H1 (cell line): Measurements from ENCODE around the gene DOCK6. TPM values are rescaled to one million over a fixed set of nuclear protein-coding genes. Genes with fewer than 3 reads are reported as not detected.

Experiments
- CTCF ChIA-PET: fragments of 300-600 bp; sonication (Branson Sonifier 250); formaldehyde crosslinking; loops from one replicate; lab custom pipeline; 2021; ENCODE audit not compliant: partially characterized antibody; lab: Charles Lee
- POLR2A ChIA-PET: fragments of 300-600 bp; sonication (Branson Sonifier 250); formaldehyde crosslinking; loops from one replicate; lab custom pipeline; 2021; ENCODE audit warnings: inconsistent platforms; ENCODE audit not compliant: partially characterized antibody; lab: Charles Lee
- DNase-seq, 2 experiments: peaks; one replicate each; pipeline versions ENCODE4 v3.0.0 to v3.0.0-alpha.2; 2010 to 2022; ENCODE audit warnings: low spot score in 2 of 2, low read depth in 1 of 2, mixed read lengths in 1 of 2
- FAIRE-seq: peaks from 2 replicates; lab custom pipeline; 2011; peaks lifted over from hg19 to GRCh38; lab: Jason Lieb, UNC
- H2AFZ ChIP-seq: 2 replicates; pipeline ENCODE4 v1.8.1; 2012; ENCODE audit warnings: low read length, inconsistent platforms
- H2AK5ac ChIP-seq: 2 replicates; pipeline ENCODE4 v1.6.1; 2013; ENCODE audit warnings: low read depth, low read length
- H2BK120ac ChIP-seq: replicated peaks from 2 replicates; pipeline ENCODE3; 2013; ENCODE audit warnings: low read depth, low read length, inconsistent platforms
- H2BK12ac ChIP-seq: 2 replicates; pipeline ENCODE4 v1.6.1; 2013; ENCODE audit warnings: low read depth, low read length
- H2BK15ac ChIP-seq: 2 replicates; pipeline ENCODE4 v1.6.1; 2013; ENCODE audit warnings: low read length
- H2BK20ac ChIP-seq: 2 replicates; pipeline ENCODE4 v1.6.1; 2013; ENCODE audit warnings: low read length
- H2BK5ac ChIP-seq: 2 replicates; pipeline ENCODE4 v1.6.1; 2013; ENCODE audit warnings: low read depth, low read length
- H3K14ac ChIP-seq: 2 replicates; pipeline ENCODE4 v1.6.1; 2013; ENCODE audit warnings: inconsistent platforms; ENCODE audit not compliant: insufficient read length
- H3K18ac ChIP-seq: 2 replicates; pipeline ENCODE4 v1.6.1; 2013; ENCODE audit warnings: low read length; ENCODE audit errors: extremely low read depth
- H3K23ac ChIP-seq: 2 replicates; pipeline ENCODE4 v1.6.1; 2013; ENCODE audit warnings: inconsistent platforms; ENCODE audit not compliant: insufficient read length
- H3K23me2 ChIP-seq: 2 replicates; pipeline ENCODE4 v1.6.1; 2013; ENCODE audit warnings: low read depth, low read length
- H3K27ac ChIP-seq: 2 replicates; pipeline ENCODE4 v1.6.1; 2011; ENCODE audit warnings: low read depth, low read length, inconsistent platforms
- H3K27me3 ChIP-seq, 4 experiments: replicated peaks in 1 of 4; 1 replicate in 1 of 4; 2 replicates in 3 of 4; pipeline versions ENCODE4 v1.6.1 to v1.8.1; 2011 to 2013; ENCODE audit warnings: low read length in 3 of 4, mild to moderate bottlenecking in 3 of 4, inconsistent platforms in 2 of 4, mixed read lengths in 2 of 4, moderate library complexity in 1 of 4; ENCODE audit not compliant: control insufficient read depth in 3 of 4, insufficient read depth in 3 of 4; ENCODE audit errors: extremely low read depth in 1 of 4
- H3K36me3 ChIP-seq, 4 experiments: 2 replicates each; pipeline versions ENCODE4 v1.6.1 to v1.8.1; 2011 to 2013; ENCODE audit warnings: mild to moderate bottlenecking in 4 of 4, low read length in 3 of 4, moderate library complexity in 2 of 4, control low read depth in 1 of 4, inconsistent platforms in 1 of 4; ENCODE audit not compliant: insufficient read depth in 4 of 4, control insufficient read depth in 2 of 4
- H3K4ac ChIP-seq: replicated peaks from 2 replicates; pipeline ENCODE3; 2013; ENCODE audit warnings: low read length, low read depth, mixed read lengths, inconsistent platforms; ENCODE audit not compliant: insufficient read length
- H3K4me1 ChIP-seq, 4 experiments: replicated peaks in 1 of 4; 1 replicate in 1 of 4; 2 replicates in 3 of 4; pipeline versions ENCODE4 v1.6.1 to v1.8.1; 2011 to 2013; ENCODE audit warnings: low read length in 3 of 4, inconsistent platforms in 2 of 4, mixed read lengths in 1 of 4; ENCODE audit not compliant: insufficient read depth in 4 of 4, control insufficient read depth in 3 of 4
- H3K4me2 ChIP-seq, 2 experiments: 2 replicates each; pipeline versions ENCODE4 v1.6.1 to v1.8.1; 2011 to 2013; ENCODE audit warnings: low read depth in 2 of 2, low read length in 2 of 2, control low read depth in 1 of 2, inconsistent platforms in 1 of 2, mild to moderate bottlenecking in 1 of 2; ENCODE audit not compliant: insufficient read depth in 1 of 2
- H3K4me3 ChIP-seq, 4 experiments: fragments of 200-600, 300-600 bp in 1 of 4; sonication (generic), shearing (Covaris generic), sonication (Bioruptor Twin) in 1 of 4; 2 replicates each; pipeline versions ENCODE4 v1.5.1 to v1.8.1; 2011 to 2016; ENCODE audit warnings: low read length in 4 of 4, low read depth in 3 of 4, control low read depth in 2 of 4, inconsistent platforms in 2 of 4, mild to moderate bottlenecking in 2 of 4, mixed read lengths in 1 of 4, moderate library complexity in 1 of 4; ENCODE audit not compliant: insufficient read depth in 2 of 4; ENCODE audit errors: extremely low read depth in 1 of 4
- H3K56ac ChIP-seq: replicated peaks from 2 replicates; pipeline ENCODE3; 2013; ENCODE audit warnings: low read depth, mild to moderate bottlenecking, mixed read lengths, low read length, inconsistent platforms; ENCODE audit not compliant: insufficient read length
- H3K79me1 ChIP-seq: 2 replicates; pipeline ENCODE4 v1.6.1; 2013; ENCODE audit warnings: low read depth, low read length, control low read depth
- H3K79me2 ChIP-seq, 2 experiments: 2 replicates each; pipeline versions ENCODE4 v1.6.1 to v1.8.1; 2012 to 2013; ENCODE audit warnings: low read length in 2 of 2, mild to moderate bottlenecking in 2 of 2, inconsistent platforms in 1 of 2; ENCODE audit not compliant: insufficient read depth in 2 of 2, control insufficient read depth in 1 of 2
- H3K9ac ChIP-seq, 4 experiments: replicated peaks in 1 of 4; 1 replicate in 1 of 4; 2 replicates in 3 of 4; pipeline versions ENCODE4 v1.6.1 to v1.8.1; 2011 to 2013; ENCODE audit warnings: low read depth in 3 of 4, low read length in 3 of 4, control low read depth in 2 of 4, mild to moderate bottlenecking in 2 of 4, moderate library complexity in 2 of 4, inconsistent platforms in 1 of 4; ENCODE audit errors: extremely low read depth in 1 of 4
- H3K9me3 ChIP-seq, 2 experiments: 2 replicates each; pipeline versions ENCODE4 v1.6.1 to v1.8.1; 2012 to 2013; ENCODE audit warnings: mild to moderate bottlenecking in 2 of 2, moderate library complexity in 2 of 2, control low read depth in 1 of 2, inconsistent platforms in 1 of 2, low read depth in 1 of 2, low read length in 1 of 2, mixed read lengths in 1 of 2; ENCODE audit not compliant: insufficient read depth in 2 of 2
- H4K20me1 ChIP-seq, 2 experiments: replicated peaks in 1 of 2; 2 replicates each; pipeline versions ENCODE3 to v1.8.1; 2011 to 2013; ENCODE audit warnings: inconsistent platforms in 2 of 2, low read length in 2 of 2, mild to moderate bottlenecking in 1 of 2; ENCODE audit not compliant: insufficient read depth in 2 of 2, control insufficient read depth in 1 of 2
- H4K5ac ChIP-seq: 2 replicates; pipeline ENCODE4 v1.6.1; 2013; ENCODE audit warnings: low read length, low read depth, mixed read lengths, inconsistent platforms; ENCODE audit not compliant: insufficient read length
- H4K8ac ChIP-seq: 2 replicates; pipeline ENCODE4 v1.8.0; 2013; ENCODE audit warnings: mild to moderate bottlenecking, moderate library complexity, low read length, inconsistent platforms; ENCODE audit not compliant: insufficient read depth; ENCODE audit errors: extremely low read depth
- H4K91ac ChIP-seq: replicated peaks from 2 replicates; pipeline ENCODE3; 2013; ENCODE audit warnings: low read length, mixed read lengths, inconsistent platforms; ENCODE audit not compliant: insufficient read length
- ATF2 ChIP-seq: IDR thresholded peaks from 2 replicates; pipeline ENCODE4 v1.6.1; 2012; ENCODE audit warnings: low read length, inconsistent platforms
- EGR1 ChIP-seq: IDR thresholded peaks from 2 replicates; pipeline ENCODE4 v1.6.1; 2011; ENCODE audit warnings: low read depth, low read length, borderline replicate concordance
- FOSL1 ChIP-seq: IDR thresholded peaks from 2 replicates; pipeline ENCODE4 v1.6.1; 2011; ENCODE audit warnings: mild to moderate bottlenecking, low read depth, low read length, moderate library complexity; ENCODE audit not compliant: insufficient read depth
- GTF2F1 ChIP-seq: IDR thresholded peaks from 2 replicates; pipeline ENCODE4 v1.6.1; 2012; ENCODE audit warnings: low read depth, low read length, improper control_type of control experiment, borderline replicate concordance
- RAD21 ChIP-seq, 2 experiments: IDR thresholded peaks in 1 of 2; conservative IDR thresholded peaks in 1 of 2; 2 replicates each; pipeline ENCODE4 v1.6.1; 2011; ENCODE audit warnings: low read depth in 2 of 2, low read length in 2 of 2, improper control_type of control experiment in 1 of 2, inconsistent platforms in 1 of 2, mild to moderate bottlenecking in 1 of 2, moderate library complexity in 1 of 2
- RBBP5 ChIP-seq: IDR thresholded peaks from 2 replicates; pipeline ENCODE4 v1.7.1; 2012; ENCODE audit warnings: low read depth, mild to moderate bottlenecking, inconsistent platforms, low read length, moderate library complexity, borderline replicate concordance
- SIRT6 ChIP-seq: IDR thresholded peaks from one replicate; pipeline ENCODE4 v1.7.1; 2012; ENCODE audit warnings: low read length, inconsistent platforms
- SIX5 ChIP-seq: IDR thresholded peaks from 2 replicates; pipeline ENCODE4 v1.6.1; 2011; ENCODE audit warnings: mild to moderate bottlenecking, low read depth, low read length
- SP2 ChIP-seq: IDR thresholded peaks from 2 replicates; pipeline ENCODE4 v1.6.1; 2012; ENCODE audit warnings: mild to moderate bottlenecking, low read length, inconsistent platforms
- TAF7 ChIP-seq: optimal IDR thresholded peaks from 2 replicates; pipeline ENCODE3; 2011; ENCODE audit warnings: low read depth, mild to moderate bottlenecking, inconsistent platforms, low read length, moderate library complexity, borderline replicate concordance
- ZNF274 ChIP-seq: IDR thresholded peaks from 2 replicates; pipeline ENCODE4 v1.7.0; 2012; ENCODE audit warnings: low read length, borderline replicate concordance; ENCODE audit errors: extremely low read depth
- WGBS, 2 experiments: shearing (Covaris generic) in 1 of 2; methylation state at CpG; one replicate each; pipeline versions ENCODE4 v1.1.6 to v1.1.7; 2013 to 2015; ENCODE audit warnings: low lambda C conversion rate in 2 of 2, mixed read lengths in 2 of 2, inconsistent platforms in 1 of 2, low coverage in 1 of 2, missing lambda C conversion rate in 1 of 2; ENCODE audit not compliant: insufficient replicate concordance in 2 of 2, insufficient coverage in 1 of 2, insufficient read length in 1 of 2; ENCODE audit errors: extremely low coverage in 1 of 2, missing lambda C conversion rate in 1 of 2; 5-methylcytosine and 5-hydroxymethylcytosine counted together
- polyA plus RNA-seq, 7 experiments: library from polyadenylated mRNA; depleted of rRNA in 3 of 7; stranded (reverse) in 5 of 7; unstranded in 2 of 7; fragments of >200 nt in 5 of 7; fragments of 200-250 nt in 2 of 7; gene quantifications; 1 replicate in 5 of 7; 2 replicates in 1 of 7; 4 replicates in 1 of 7; pipeline versions ENCODE4 v1.2.1 to v1.2.3, GENCODE V29; 2011 to 2013; ENCODE audit warnings: missing spikeins in 2 of 7, mixed read lengths in 2 of 7
- total RNA-seq: library from RNA; stranded (reverse); fragmentation: NEBNext Ultra II Directional; extraction: Animal tissue kit (Norgen Biotek cat#: 25700); gene quantifications from 2 replicates; pipeline ENCODE4 v1.2.1, GENCODE V29; 2021
- TF ChIP-seq, protein P1 (sequence below): IDR thresholded peaks from 2 replicates; pipeline ENCODE4 v1.6.1; 2011; ENCODE audit warnings: low read length, improper control_type of control experiment

The DOCK6 gene
- total and polyA plus RNA-seq, 2 of the 8 experiments (the other 6 are each of a cell fraction or from before 2014, with no cell fraction given), result 25.5 to 54.7 TPM

- Histone ChIP-seq H3K4me2 (no peak overlapping the region), H3K4me1 (peaks cover 0 to 2% (median under 1%) of the 10 kb centered on the region in 4 experiments; a peak in 2 of 7 replicates), H3K36me3 (no peaks in the 10 kb centered on the region), H3K23me2 (no peaks in the 10 kb centered on the region), H4K20me1 (no peaks in the 10 kb centered on the region), H3K14ac (no peak overlapping the region), H3K79me2 (no peaks in the 10 kb centered on the region), H4K5ac (no peak overlapping the region), H3K9me3 (no peaks in the 10 kb centered on the region), H2BK15ac (no peak overlapping the region), H2AK5ac (no peak overlapping the region), H4K91ac (no peak overlapping the region), H2BK120ac (no peak overlapping the region), H3K56ac (no peak overlapping the region), H3K23ac (no peak overlapping the region), H3K27ac (no peak overlapping the region), H3K18ac (no peak overlapping the region), H3K4ac (no peak overlapping the region), H3K9ac (no peak overlapping the region), H3K79me1 (no peaks in the 10 kb centered on the region), H4K8ac (no peak overlapping the region), H3K27me3 (no peaks in the 10 kb centered on the region; a peak in 2 of 7 replicates), H3K4me3 (no peak overlapping the region), H2BK20ac (no peak overlapping the region), H2BK5ac (no peak overlapping the region), H2BK12ac (no peak overlapping the region; the same call in 1 of the 2 replicates), H2AFZ (no peak overlapping the region)
- WGBS, 2 experiments, result 86% methylated on average over 9 of the region's 11 CpGs; no CpG with 5 or more reads in 1 of the 2 experiments
- DNase-seq (no peak), FAIRE-seq (no peak)
- ChIA-PET CTCF (interaction anchor here (0.9 kb wide), 1 partner anchor 82 kb away, joined by 3 read pairs; no protein-coding TSS in a partner anchor), POLR2A (no interaction called here)
- TF ChIP-seq, protein P1, sequence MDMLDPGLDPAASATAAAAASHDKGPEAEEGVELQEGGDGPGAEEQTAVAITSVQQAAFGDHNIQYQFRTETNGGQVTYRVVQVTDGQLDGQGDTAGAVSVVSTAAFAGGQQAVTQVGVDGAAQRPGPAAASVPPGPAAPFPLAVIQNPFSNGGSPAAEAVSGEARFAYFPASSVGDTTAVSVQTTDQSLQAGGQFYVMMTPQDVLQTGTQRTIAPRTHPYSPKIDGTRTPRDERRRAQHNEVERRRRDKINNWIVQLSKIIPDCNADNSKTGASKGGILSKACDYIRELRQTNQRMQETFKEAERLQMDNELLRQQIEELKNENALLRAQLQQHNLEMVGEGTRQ, result no peak
- TF ChIP-seq ATF2 (no peak), FOSL1 (no peak), SIRT6 (no peak), SP2 (no peak), GTF2F1 (no peak), EGR1 (no peak), ZNF274 (no peak), TAF7 (no peak), SIX5 (no peak), RAD21 (IDR thresholded peaks at IDR 0.05 in 1 of 2, conservative IDR thresholded peaks at IDR 0.05 in 1 of 2; ENCODE audit: low read depth in 2 of 2, low read length in 2 of 2) (no peak), RBBP5 (no peak)
Observed at GRCh38 chr19:11300811-11301120, 38.4 kb upstream of the DOCK6 start.
